Occipital lobe (tissue), 2 donors: Measurements from ENCODE around the gene P3H2. TPM values are rescaled to one million over a fixed set of nuclear protein-coding genes. Genes with fewer than 3 reads are reported as not detected.
"Not testable (repeated sequence)": the region's sequence is repeated elsewhere in the genome, so short reads cannot be mapped to it uniquely, and the experiment has no call there.

Experiments
- DNase-seq: peaks from one replicate; lab custom pipeline; 2025; lab: John Stamatoyannopoulos, UW
- total RNA-seq: library from RNA; depleted of rRNA; stranded (reverse); fragments of >200 nt; gene quantifications from one replicate; pipeline ENCODE4 v1.2.3, GENCODE V29; 2014

Gene P3H2
- total RNA-seq, 1 donor from 2014 or later: 2.8 TPM

DNA sequence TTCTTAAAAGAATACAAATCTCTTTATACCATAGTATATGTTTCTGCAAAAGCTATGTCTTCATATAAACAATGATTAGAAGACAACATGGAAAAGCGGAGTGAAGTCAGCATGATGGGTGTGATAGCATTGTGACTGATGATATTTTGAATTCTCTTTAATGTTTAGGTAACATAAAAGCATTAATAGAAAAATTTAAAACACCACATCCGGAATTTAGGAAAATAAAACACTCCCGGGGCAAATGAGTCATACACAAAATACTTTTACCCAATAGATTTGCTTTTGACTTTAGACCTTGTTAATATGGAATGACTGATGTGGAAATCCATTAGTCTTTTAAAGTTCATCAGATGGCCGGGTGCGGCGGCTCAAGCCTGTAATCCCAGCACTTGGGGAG, 134.7 kb downstream of the P3H2 start:
- DNase-seq: no peak

DNA sequence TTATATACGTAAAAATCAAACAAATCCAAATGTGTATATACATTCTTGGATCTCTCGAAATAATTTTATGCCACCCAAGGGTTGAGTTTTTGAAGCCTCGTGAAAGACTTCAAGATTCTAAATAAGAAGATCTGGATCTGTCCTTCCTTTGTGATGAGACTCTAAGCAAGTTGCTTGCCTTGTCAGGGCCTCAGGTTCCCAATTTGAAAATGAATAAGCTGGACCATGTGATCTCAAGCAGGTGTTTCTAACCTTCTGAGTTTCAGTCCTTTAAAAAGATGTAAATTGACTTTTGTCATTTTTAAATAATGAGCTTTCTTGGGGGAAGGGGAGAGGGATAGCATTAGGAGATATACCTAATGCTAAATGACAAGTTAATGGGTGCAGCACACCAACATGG, 137.1 kb downstream of the P3H2 start:
- DNase-seq: no peak

DNA sequence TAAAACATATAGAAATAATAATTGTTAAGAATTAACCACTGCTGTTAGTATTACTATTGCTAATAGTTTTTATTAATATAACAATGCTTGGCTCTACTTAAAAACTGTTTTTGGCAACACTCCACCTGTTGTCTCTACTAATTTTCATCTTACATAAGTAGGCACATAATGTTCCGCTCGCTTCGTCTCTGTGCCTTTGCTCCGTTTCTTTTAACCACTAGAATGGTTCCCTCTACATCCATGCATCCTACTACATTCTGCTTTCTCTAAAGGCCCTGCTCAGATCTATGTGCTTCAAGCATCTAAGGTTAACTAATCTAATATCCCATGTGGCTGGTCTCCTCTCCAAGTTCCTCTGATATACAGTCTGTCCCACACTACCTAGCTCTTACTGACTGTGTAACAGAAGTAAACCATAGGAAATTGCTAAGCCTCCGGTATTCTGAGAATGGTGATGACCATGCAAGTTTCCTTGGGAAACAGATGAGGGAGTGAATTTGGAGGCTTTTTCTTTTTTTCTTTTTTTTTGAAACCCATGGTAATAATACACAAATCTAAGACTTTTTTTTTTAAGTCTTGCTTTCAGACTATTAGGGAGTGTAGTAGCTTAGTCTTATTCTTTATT, 138.3 kb downstream of the P3H2 start:
- DNase-seq: no peak

DNA sequence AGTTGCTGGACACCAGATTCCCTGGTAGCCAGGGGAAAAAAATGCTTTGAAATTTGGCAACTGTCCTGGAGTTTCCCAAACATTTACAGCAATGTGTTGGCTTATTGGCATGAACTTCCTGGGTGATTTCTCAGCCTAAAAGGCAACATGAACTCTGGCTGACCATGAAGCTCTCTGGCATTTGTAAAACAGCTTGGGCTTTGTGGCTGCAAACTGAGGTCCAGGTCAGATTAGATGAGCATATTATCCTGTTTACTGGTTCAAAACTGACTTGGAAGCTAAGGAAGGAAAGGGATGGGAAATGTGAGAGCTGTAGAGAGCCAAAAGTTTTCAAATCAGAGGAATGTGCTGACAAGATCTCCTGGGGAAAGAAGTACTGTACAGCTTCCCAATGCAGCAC, 139.0 kb downstream of the P3H2 start:
- DNase-seq: no peak

DNA sequence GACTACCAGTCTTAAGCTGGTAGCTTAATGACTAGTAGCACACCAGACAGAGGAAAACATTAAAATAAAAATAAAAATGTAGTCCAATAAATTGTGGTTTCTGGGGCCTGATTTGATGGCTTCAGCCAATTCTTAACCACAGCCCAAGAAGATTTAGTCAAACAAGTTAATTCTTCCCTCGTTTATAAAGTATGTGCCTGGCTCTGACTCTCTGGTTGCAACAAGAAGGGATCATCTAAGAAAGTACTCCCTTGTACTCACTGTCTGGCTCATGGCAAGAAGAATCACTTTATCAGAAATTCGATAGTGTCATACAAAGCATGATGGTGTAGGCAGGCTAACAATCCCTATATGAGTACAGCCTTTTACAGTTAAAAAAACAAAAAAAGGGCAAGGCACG, 141.9 kb downstream of the P3H2 start:
- DNase-seq: no peak

- no peak for DNase-seq
Observed at GRCh38 chr3:189977174-189977573, 143.5 kb downstream of the P3H2 start.

DNA sequence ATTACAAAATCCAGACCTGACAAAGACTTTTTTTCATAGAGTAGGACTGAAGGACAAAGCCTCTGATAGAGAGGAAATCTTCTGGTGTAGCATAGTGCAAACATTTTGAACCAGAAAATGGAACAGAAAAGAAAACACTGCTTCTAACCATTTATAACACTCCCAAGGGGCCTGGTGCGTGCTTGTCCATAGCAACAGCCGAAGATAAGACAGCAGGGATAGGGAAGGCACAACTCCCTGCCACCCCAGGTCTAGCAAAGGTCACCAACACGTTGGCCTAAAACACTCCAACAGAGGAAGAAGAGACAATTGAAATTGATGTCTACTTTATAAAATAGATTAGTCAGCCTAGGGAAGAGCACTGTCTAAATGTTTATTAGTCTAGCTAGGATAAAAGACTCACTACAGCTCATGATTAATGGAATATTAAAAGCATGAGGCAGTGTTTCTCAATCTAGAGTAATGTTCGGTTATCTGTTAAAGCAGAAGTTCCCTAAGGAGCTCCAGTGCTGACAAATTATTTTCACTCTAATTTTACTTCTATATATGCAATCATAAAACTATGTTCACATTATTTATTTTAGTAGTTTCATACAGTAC, 145.2 kb downstream of the P3H2 start:
- DNase-seq: no peak

GRCh38 chr3:189974359-189974758, 146.3 kb downstream of the P3H2 start:
- DNase-seq: no peak

DNA sequence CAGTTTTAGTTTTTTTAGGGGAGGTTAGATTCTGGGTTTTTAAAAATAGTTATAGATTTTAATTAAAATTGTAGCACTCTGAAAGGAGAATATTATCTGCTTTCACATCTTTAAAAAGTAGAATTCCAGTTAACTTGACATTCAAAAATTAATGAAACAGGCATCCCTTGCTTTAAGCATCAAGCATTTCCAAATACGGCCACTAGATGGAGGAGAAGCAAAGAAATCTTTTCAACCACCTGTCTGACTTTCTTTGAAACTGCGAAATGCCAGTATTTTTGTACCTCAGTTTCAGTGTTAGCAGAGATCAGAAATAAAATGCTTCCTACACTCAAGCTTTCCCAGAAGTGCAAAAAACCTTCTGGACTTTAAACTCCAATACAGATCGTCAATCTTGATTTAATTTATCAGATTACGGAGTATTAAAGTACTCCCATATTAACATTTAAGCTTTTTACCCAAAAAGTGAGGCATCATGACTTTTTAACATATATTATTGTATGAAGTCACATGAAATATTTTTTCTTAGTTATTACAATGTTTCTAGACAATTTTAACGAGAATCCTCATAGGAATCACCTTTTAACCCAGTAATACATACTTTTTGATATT, 153.3 kb downstream of the P3H2 start:
- no peak for DNase-seq

DNA sequence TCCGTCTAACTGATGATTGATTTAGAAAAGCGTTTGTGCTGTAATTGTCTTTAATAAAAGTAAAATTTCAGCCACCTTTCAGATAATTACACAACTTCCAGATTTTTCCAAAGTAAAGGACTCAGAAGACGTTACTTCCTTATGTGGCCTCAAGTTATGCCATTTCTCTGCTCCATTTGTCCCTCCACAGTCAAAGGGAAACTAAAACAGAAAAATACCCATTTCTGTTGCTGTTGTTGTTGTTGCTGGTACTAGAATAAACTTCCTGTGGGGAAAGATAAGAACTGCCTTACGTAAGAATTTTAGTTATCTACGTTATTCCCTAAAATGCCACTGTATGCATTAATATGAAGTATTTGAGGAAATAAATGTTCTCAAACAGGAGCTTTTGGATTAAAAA, 153.9 kb downstream of the P3H2 start:
- DNase-seq: no peak

DNA sequence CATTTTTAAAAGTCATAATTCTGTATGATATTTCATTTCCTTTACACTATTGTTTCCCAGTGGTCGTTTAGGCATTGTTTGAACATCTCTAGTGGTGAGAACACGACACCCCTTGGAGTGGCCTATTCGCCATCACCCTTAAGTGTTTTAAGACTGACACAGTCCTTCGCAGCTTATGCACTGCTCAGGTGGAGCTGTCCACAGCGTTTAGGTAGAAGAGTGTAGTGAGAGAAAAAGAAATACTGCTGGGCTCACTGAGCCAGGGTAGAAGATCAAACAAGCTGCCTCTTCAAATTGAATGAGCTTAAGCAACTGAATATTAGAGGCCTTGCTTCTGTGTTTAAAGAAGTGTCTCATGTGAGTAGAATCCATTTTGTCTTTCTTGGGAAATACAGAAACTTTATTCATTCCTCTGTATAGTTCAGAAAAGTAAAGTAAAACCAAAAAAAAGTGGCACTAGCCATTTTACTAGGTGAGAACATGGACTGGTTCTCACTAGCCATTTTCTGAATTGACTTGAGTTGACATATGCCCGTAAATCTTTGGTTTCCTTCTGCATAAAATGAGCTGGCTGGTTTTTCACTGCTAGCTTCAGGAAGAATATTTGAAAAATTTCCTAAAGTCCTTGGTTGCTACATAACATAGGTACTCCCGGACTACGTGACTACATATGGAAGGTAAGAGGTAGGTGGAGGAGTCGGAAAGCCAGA, 155.9 kb downstream of the P3H2 start:
- no peak for DNase-seq

DNA sequence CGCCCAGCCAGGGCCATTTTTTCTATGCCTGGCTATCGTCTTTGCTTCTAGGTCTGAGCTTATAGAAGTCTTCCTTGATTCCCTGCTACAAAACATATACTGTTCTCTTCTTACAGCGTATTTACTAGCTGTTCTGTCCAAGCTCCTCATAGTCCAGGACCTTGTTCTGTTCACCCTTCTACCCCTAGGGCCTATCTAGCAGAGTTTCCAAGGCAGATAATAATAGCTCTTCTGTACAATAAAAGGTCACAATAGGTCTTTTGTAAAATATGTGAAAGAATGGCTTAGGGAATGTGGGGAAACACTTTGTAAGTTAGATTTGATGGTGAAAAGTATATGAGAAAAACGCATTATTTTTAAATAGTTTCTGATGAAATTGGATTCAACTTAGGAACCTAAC, 158.2 kb downstream of the P3H2 start:
- no peak for DNase-seq

- peak; percentile 61 for DNase-seq
Observed at GRCh38 chr3:189961522-189962161, 159.1 kb downstream of the P3H2 start.

DNA sequence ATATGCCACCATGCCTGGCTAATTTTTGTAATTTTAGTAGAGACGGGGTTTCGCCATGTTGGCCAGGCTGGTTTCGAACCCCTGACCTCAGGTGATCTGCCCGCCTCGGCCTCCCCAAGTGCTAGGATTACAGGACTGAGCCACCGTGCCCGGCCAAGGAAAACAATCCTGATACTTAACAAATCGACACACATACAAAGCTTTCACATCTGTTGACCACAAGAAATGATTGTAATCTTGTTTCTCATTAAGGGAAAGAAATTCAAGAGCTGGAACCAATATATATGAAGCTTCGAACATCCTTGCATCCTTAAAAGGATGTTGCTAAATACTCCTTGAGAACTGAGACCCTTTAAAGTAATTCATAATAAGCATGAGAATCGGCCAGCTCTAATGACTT, 159.6 kb downstream of the P3H2 start:
- DNase-seq: not testable (repeated sequence)

DNA sequence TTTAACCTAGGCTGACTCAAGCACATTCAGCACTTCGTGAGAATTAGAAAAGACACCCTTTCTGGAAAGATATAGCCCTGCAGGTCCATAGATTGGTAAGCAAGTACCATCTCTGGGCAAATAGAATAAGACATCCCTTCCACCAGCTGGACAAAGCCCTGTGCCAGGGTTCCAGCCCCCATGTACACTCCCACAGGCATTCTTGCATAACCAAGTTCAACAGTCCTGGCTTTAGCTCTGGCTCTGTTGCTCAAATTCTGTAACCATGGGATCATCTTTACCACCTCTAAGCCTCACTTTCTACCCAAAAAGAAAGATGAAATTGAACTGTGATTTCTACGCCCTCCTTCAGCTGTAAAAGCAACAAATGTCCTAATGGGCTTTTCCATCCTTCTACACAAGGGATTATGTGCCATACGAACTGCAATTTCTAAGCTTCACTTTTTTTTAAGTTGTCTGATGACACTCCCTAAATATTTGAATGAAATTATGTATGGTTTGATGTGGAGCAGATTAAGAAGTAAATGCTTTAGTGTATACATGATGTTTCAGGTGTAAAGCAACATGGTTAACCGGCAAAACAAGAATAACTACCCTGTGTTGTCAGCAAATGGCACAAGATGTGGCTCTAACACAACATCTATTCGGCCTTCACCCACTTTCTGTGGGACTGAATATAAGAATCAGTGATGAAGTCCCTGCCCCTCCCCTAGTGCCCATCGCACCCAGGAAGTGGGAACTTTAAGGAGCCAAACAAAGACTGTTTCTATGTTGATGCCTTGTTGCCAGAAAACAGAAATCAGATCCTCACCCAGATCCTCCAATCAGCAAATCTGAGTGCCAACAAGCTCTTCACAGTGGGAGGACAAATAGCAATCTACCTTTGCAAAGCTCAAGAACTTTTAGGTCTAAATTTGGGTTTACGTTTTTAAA, 165.7 kb downstream of the P3H2 start:
- DNase-seq: no peak

DNA sequence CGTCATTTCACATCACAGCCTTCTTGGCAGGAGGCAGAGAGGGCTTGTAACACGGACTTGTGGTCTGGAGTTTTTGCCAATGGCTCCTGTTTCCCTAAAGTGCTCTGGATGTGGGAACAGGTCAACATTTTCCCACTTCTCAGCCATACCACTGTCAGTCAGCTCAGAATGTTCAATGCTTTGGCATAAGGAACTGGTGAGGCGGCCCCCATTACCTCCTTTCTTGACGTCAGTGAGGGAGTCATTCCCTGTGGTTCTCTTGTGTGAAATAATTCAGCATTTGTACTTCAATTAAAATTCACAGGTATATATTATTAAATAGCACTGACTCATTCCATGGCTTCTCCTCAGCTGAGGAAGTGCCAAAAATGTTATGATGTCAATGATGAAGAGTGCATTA, 167.1 kb downstream of the P3H2 start:
- DNase-seq: no peak

DNA sequence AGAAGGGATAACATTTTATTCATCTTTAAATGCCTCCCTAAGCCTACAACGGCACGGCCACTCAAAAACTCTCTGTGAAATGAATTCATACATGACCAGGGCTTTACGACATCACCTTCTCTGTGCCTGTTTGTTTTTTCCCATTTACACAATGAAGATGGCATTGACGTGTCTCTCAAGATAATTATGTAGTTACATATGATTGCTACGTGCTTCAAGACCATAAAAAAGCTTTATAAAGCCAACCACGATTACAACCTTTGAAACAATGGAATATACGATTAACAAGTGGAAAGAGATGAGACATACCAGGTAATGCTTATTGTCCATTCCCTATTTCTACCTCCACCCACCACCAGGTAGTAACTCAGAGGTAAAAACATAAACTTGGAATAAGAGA, 168.4 kb downstream of the P3H2 start:
- no peak for DNase-seq

DNA sequence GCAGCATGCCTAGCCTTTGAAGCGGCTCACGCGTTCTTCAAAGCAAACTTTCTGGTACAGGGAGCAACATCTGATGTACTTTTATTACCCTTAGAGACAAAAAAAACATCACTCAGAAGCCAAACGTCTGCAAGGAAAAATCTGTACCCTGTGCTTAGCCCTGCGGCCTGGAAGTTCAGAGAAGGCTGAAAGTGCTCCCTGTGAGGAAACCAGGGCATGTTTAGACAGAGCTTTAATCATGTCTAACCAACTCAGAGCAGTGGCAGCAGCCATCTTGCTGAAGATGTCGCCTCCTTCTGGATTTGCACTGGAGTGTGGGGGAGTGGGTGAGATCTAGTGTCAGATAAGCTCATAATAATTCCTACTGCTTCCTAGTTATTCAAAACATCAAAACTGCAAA, 170.4 kb downstream of the P3H2 start:
- DNase-seq: no peak

GRCh38 chr3:189949580-189949979, 171.1 kb downstream of the P3H2 start:
- no peak for DNase-seq

- no peak for DNase-seq
Observed at GRCh38 chr3:189948724-189949045, 172.0 kb downstream of the P3H2 start.
